SK-N-SH (cell line): ENCODE measurements around the gene POU2AF1. TPM values are rescaled to one million over a fixed set of nuclear protein-coding genes. Genes with fewer than 3 reads are reported as not detected.

Experiments
- CTCF ChIA-PET: fragments of 300-600, 350-600 bp; formaldehyde crosslinking; extraction: SDS; loops from one replicate; lab custom pipeline; 2021; lab: Yijun Ruan, JAX
- POLR2A ChIA-PET: fragments of 350-600 bp; sonication (Branson Sonifier 250); formaldehyde crosslinking; extraction: SDS; loops from one replicate; lab custom pipeline; 2020; ENCODE audit warnings: antibody characterized with exemption, inconsistent platforms; lab: Yijun Ruan, JAX
- DNase-seq: peaks from one replicate; pipeline ENCODE4 v3.0.0; 2012
- H2AFZ ChIP-seq: fragments of 200-600 bp; sonication (generic); 2 replicates; pipeline ENCODE4 v1.8.1; 2016; ENCODE audit warnings: antibody characterized with exemption, mild to moderate bottlenecking, low read depth
- H3F3A ChIP-seq: fragments of 200-600 bp; sonication (generic); replicated peaks from 2 replicates; pipeline ENCODE3; 2016; ENCODE audit warnings: antibody characterized with exemption, mild to moderate bottlenecking; ENCODE audit not compliant: insufficient read depth
- H3K27ac ChIP-seq, 2 experiments: fragments of 200-500 bp in 1 of 2; fragments of 200-600 bp in 1 of 2; sonication (Bioruptor generic) in 1 of 2; sonication (generic), shearing (Covaris generic) in 1 of 2; 2 replicates each; pipeline versions ENCODE4 v1.5.1 to v1.6.1; 2014 to 2016; ENCODE audit warnings: low read depth in 2 of 2, inconsistent platforms in 1 of 2, low read length in 1 of 2, mild to moderate bottlenecking in 1 of 2, mixed read lengths in 1 of 2
- H3K27me3 ChIP-seq: fragments of 200-600 bp; sonication (generic), shearing (Covaris generic); 2 replicates; pipeline ENCODE4 v1.6.1; 2016; ENCODE audit warnings: mixed run types; ENCODE audit not compliant: insufficient read depth
- H3K36me3 ChIP-seq, 2 experiments: fragments of 200-500 bp in 1 of 2; fragments of 200-600 bp in 1 of 2; sonication (Bioruptor generic) in 1 of 2; sonication (generic) in 1 of 2; replicated peaks in 1 of 2; 2 replicates each; pipeline versions ENCODE3 to v1.5.1; 2014 to 2016; ENCODE audit warnings: low read length in 1 of 2, mild to moderate bottlenecking in 1 of 2; ENCODE audit not compliant: insufficient read depth in 2 of 2, control insufficient read depth in 1 of 2
- H3K4me1 ChIP-seq, 2 experiments: fragments of 200-500 bp in 1 of 2; fragments of 200-600 bp in 1 of 2; sonication (Bioruptor generic) in 1 of 2; sonication (generic), shearing (Covaris generic) in 1 of 2; 2 replicates each; pipeline versions ENCODE4 v1.5.1 to v1.6.1; 2014 to 2016; ENCODE audit warnings: low read depth in 1 of 2, low read length in 1 of 2, mixed run types in 1 of 2; ENCODE audit not compliant: insufficient read depth in 2 of 2, control insufficient read depth in 1 of 2
- H3K4me2 ChIP-seq: fragments of 200-600 bp; sonication (generic), shearing (Covaris generic); 2 replicates; pipeline ENCODE4 v1.6.1; 2017; ENCODE audit warnings: mixed run types
- H3K4me3 ChIP-seq, 2 experiments: fragments of 200-500 bp in 1 of 2; fragments of 200-600 bp in 1 of 2; sonication (Bioruptor generic) in 1 of 2; sonication (generic), shearing (Covaris generic) in 1 of 2; 2 replicates each; pipeline versions ENCODE4 v1.5.1 to v1.8.1; 2014 to 2016; ENCODE audit warnings: low read depth in 2 of 2, inconsistent platforms in 1 of 2, low read length in 1 of 2, mild to moderate bottlenecking in 1 of 2, mixed read lengths in 1 of 2, moderate library complexity in 1 of 2
- H3K79me2 ChIP-seq: fragments of 200-600 bp; sonication (generic); 2 replicates; pipeline ENCODE4 v1.8.1; 2017; ENCODE audit warnings: mild to moderate bottlenecking; ENCODE audit not compliant: insufficient read depth
- H3K9ac ChIP-seq: fragments of 200-600 bp; sonication (generic); 2 replicates; pipeline ENCODE4 v1.6.1; 2017; ENCODE audit warnings: mixed run types
- H3K9me2 ChIP-seq: fragments of 200-600 bp; sonication (generic); 2 replicates; pipeline ENCODE4 v1.6.1; 2017; ENCODE audit warnings: mixed run types
- H3K9me3 ChIP-seq: fragments of 200-600 bp; sonication (generic); 2 replicates; pipeline ENCODE4 v1.6.1; 2017; ENCODE audit warnings: mixed run types, mild to moderate bottlenecking, moderate library complexity
- H4K20me1 ChIP-seq: fragments of 200-600 bp; sonication (generic); 2 replicates; pipeline ENCODE4 v1.6.1; 2017; ENCODE audit warnings: mild to moderate bottlenecking, mixed run types; ENCODE audit not compliant: insufficient read depth
- ELF1 ChIP-seq: IDR thresholded peaks from 2 replicates; pipeline ENCODE4 v1.4.0; 2012
- FOSL2 ChIP-seq: IDR thresholded peaks from 2 replicates; pipeline ENCODE4 v1.4.0; 2012; ENCODE audit warnings: low read depth, mild to moderate bottlenecking, moderate library complexity, borderline replicate concordance
- IRF3 ChIP-seq: fragments of 150-350 bp; IDR thresholded peaks from 2 replicates; pipeline ENCODE4 v1.6.1; 2016; ENCODE audit warnings: mild to moderate bottlenecking, low read depth, low read length
- JUND ChIP-seq: IDR thresholded peaks from 2 replicates; pipeline ENCODE4 v1.4.0; 2012
- MAX ChIP-seq: IDR thresholded peaks from 2 replicates; pipeline ENCODE4 v1.4.0; 2012; ENCODE audit warnings: low read depth
- MEF2A ChIP-seq: IDR thresholded peaks from 2 replicates; pipeline ENCODE4 v1.4.0; 2012; ENCODE audit warnings: low read depth, borderline replicate concordance
- RAD21 ChIP-seq: IDR thresholded peaks from 2 replicates; pipeline ENCODE4 v1.6.1; 2012; ENCODE audit warnings: mild to moderate bottlenecking, low read length
- RCOR1 ChIP-seq: fragments of 150-350 bp; IDR thresholded peaks from 2 replicates; pipeline ENCODE4 v1.6.1; 2017; ENCODE audit warnings: antibody characterized with exemption, low read length
- REST ChIP-seq: IDR thresholded peaks from 2 replicates; pipeline ENCODE4 v1.6.1; 2012; ENCODE audit warnings: mild to moderate bottlenecking, low read depth, low read length, moderate library complexity
- RFX5 ChIP-seq: IDR thresholded peaks from 2 replicates; pipeline ENCODE4 v1.6.1; 2012; ENCODE audit warnings: mild to moderate bottlenecking, improper control_type of control experiment, low read length
- SIN3A ChIP-seq: IDR thresholded peaks from 2 replicates; pipeline ENCODE4 v1.6.1; 2012; ENCODE audit warnings: low read depth, mild to moderate bottlenecking, low read length, moderate library complexity, borderline replicate concordance
- TEAD4 ChIP-seq: IDR thresholded peaks from 2 replicates; pipeline ENCODE4 v1.4.0; 2012; ENCODE audit warnings: mild to moderate bottlenecking, borderline replicate concordance; ENCODE audit not compliant: insufficient read depth
- USF1 ChIP-seq: IDR thresholded peaks from 2 replicates; pipeline ENCODE4 v1.4.0; 2012; ENCODE audit warnings: low read depth, borderline replicate concordance
- USF2 ChIP-seq: fragments of 150-350 bp; IDR thresholded peaks from 2 replicates; pipeline ENCODE4 v1.6.1; 2017; ENCODE audit warnings: antibody characterized with exemption, low read length, low read depth, borderline replicate concordance
- ZBTB33 ChIP-seq: IDR thresholded peaks from 2 replicates; pipeline ENCODE4 v1.4.0; 2012; ENCODE audit warnings: low read depth, borderline replicate concordance
- WGBS: methylation state at CpG from one replicate; pipeline ENCODE4 v1.1.6; 2017; ENCODE audit warnings: low lambda C conversion rate; 5-methylcytosine and 5-hydroxymethylcytosine counted together
- polyA plus RNA-seq, 3 experiments: library from polyadenylated mRNA; depleted of rRNA; stranded (reverse); fragments of >200 nt; gene quantifications; 2 replicates each; pipeline ENCODE4 v1.2.3, GENCODE V29; 2012

The POU2AF1 gene
- polyA plus RNA-seq, 1 of the 3 experiments (the other 2 are of a cell fraction) = 0.07 TPM

GRCh38 chr11:111370270-111370901 lies 8.7 kb downstream of the POU2AF1 start (continued):
- TF ChIP-seq REST = no peak
- no peak for TF ChIP-seq MEF2A
- no peak for TF ChIP-seq FOSL2
- TF ChIP-seq ZBTB33 = no peak
- TF ChIP-seq RAD21 = no peak
- TF ChIP-seq IRF3 = no peak
- TF ChIP-seq USF1 = no peak
- TF ChIP-seq JUND = no peak

- Histone ChIP-seq H3K4me2 (no peak overlapping the region), H3K27ac (no peak overlapping the region), H3K79me2 (no peaks in the 10 kb centered on the region), H3K4me3 (no peak overlapping the region), H3F3A (no peaks in the 10 kb centered on the region), H3K9me2 (no peaks in the 10 kb centered on the region), H3K9ac (no peak overlapping the region), H3K9me3 (no peaks in the 10 kb centered on the region), H3K4me1 (no peaks in the 10 kb centered on the region), H2AFZ (no peak overlapping the region), H4K20me1 (no peaks in the 10 kb centered on the region), H3K36me3 (no peaks in the 10 kb centered on the region), H3K27me3 (peaks cover 5% of the 10 kb centered on the region; the same call in 1 of the 2 replicates)
- no peak for DNase-seq
- POLR2A ChIA-PET = no interaction called here
- 24% methylated on average over 2 of the region's 2 CpGs for WGBS
- CTCF ChIA-PET = interaction anchor here (0.9 kb wide), 1 partner anchor 20 kb away, joined by 3 read pairs; no protein-coding TSS in a partner anchor
- TF ChIP-seq RCOR1 (no peak), ELF1 (no peak), MAX (no peak), RFX5 (no peak), TEAD4 (no peak), JUND (no peak), SIN3A (no peak), USF2 (no peak)
Measured at GRCh38 chr11:111368285-111368560, 10.9 kb downstream of the POU2AF1 start.
